ENCODE results near the gene ELK3. TPM values are rescaled to one million over a fixed set of nuclear protein-coding genes. Genes with fewer than 3 reads are reported as not detected.

The ELK3 gene
- polyA plus RNA-seq, 3 donors: 56.1 to 58.9 (median 56.3) TPM

GRCh38 chr12:96248136-96248931 lies 54.2 kb downstream of the ELK3 start:
- no peak for DNase-seq (ENCODE audit: low read depth in 3 of 3, low spot score in 2 of 3)

GRCh38 chr12:96249196-96250118 lies 55.3 kb downstream of the ELK3 start:
- DNase-seq (ENCODE audit: low read depth in 3 of 3, low spot score in 2 of 3): peak in 2 of 3 donors; percentile 51 to 53

GRCh38 chr12:96250119-96250685 lies 56.0 kb downstream of the ELK3 start:
- no peak for DNase-seq (ENCODE audit: low read depth in 3 of 3, low spot score in 2 of 3)

GRCh38 chr12:96255077-96255476 lies 60.9 kb downstream of the ELK3 start:
- DNase-seq (ENCODE audit: low read depth in 3 of 3, low spot score in 2 of 3): no peak

- DNase-seq (ENCODE audit: low read depth in 3 of 3, low spot score in 2 of 3): no peak
These were observed 62.6 kb downstream of the ELK3 start for GRCh38 chr12:96256672-96257361.

- DNase-seq (ENCODE audit: low read depth in 3 of 3, low spot score in 2 of 3): no peak
These were observed 63.5 kb downstream of the ELK3 start for GRCh38 chr12:96257550-96258103.

GRCh38 chr12:96258104-96258961 lies 64.2 kb downstream of the ELK3 start:
- no peak for DNase-seq (ENCODE audit: low read depth in 3 of 3, low spot score in 2 of 3)

- no peak for DNase-seq (ENCODE audit: low read depth in 3 of 3, low spot score in 2 of 3)
These were observed 66.1 kb downstream of the ELK3 start for GRCh38 chr12:96260231-96260630.

- DNase-seq (ENCODE audit: low read depth in 3 of 3, low spot score in 2 of 3): no peak
These were observed 66.5 kb downstream of the ELK3 start for GRCh38 chr12:96260644-96261043.

GRCh38 chr12:96261557-96261956 lies 67.4 kb downstream of the ELK3 start:
- no peak for DNase-seq (ENCODE audit: low read depth in 3 of 3, low spot score in 2 of 3)

- no peak for DNase-seq (ENCODE audit: low read depth in 3 of 3, low spot score in 2 of 3)
These were observed 69.3 kb downstream of the ELK3 start for GRCh38 chr12:96263449-96263902.

- DNase-seq (ENCODE audit: low read depth in 3 of 3, low spot score in 2 of 3): no peak
These were observed 71.2 kb downstream of the ELK3 start for GRCh38 chr12:96265400-96265799.

GRCh38 chr12:96265836-96266235 lies 71.7 kb downstream of the ELK3 start:
- no peak for DNase-seq (ENCODE audit: low read depth in 3 of 3, low spot score in 2 of 3)

- no peak for DNase-seq (ENCODE audit: low read depth in 3 of 3, low spot score in 2 of 3)
These were observed 72.1 kb downstream of the ELK3 start for GRCh38 chr12:96266238-96266637.

GRCh38 chr12:96271469-96272199 lies 77.5 kb downstream of the ELK3 start:
- DNase-seq (ENCODE audit: low read depth in 3 of 3, low spot score in 2 of 3): no peak

GRCh38 chr12:96274331-96274730 lies 80.2 kb downstream of the ELK3 start:
- no peak for DNase-seq (ENCODE audit: low read depth in 3 of 3, low spot score in 2 of 3)

- no peak for DNase-seq (ENCODE audit: low read depth in 3 of 3, low spot score in 2 of 3)
These were observed 91.0 kb downstream of the ELK3 start for GRCh38 chr12:96285158-96285557.

- no peak for DNase-seq (ENCODE audit: low read depth in 3 of 3, low spot score in 2 of 3)
These were observed 94.9 kb downstream of the ELK3 start for GRCh38 chr12:96289067-96289466.

GRCh38 chr12:96293093-96293492 lies 98.9 kb downstream of the ELK3 start:
- DNase-seq (ENCODE audit: low read depth in 3 of 3, low spot score in 2 of 3): no peak
